ENCODE data around the gene TIMM10B.

TIMM10B gene

GRCh38 chr11:6483015-6483414 lies 1.7 kb downstream of the TIMM10B start:
- TF ChIP-seq CTCF (IDR thresholded peaks at IDR 0.05) = no peak

- TF ChIP-seq CTCF (IDR thresholded peaks at IDR 0.05) = no peak
These were observed 4.4 kb downstream of the TIMM10B start for GRCh38 chr11:6485661-6486060.

GRCh38 chr11:6486256-6486655 lies 5.0 kb downstream of the TIMM10B start:
- TF ChIP-seq CTCF (IDR thresholded peaks at IDR 0.05) = no peak

- TF ChIP-seq CTCF (IDR thresholded peaks at IDR 0.05) = no peak
These were observed 5.6 kb downstream of the TIMM10B start for GRCh38 chr11:6486938-6487337.

- no peak for TF ChIP-seq CTCF (IDR thresholded peaks at IDR 0.05)
These were observed 7.0 kb downstream of the TIMM10B start for GRCh38 chr11:6488342-6488741.

GRCh38 chr11:6488821-6489220 lies 7.5 kb downstream of the TIMM10B start:
- no peak for TF ChIP-seq CTCF (IDR thresholded peaks at IDR 0.05)

- TF ChIP-seq CTCF (IDR thresholded peaks at IDR 0.05) = no peak
These were observed 8.0 kb downstream of the TIMM10B start for GRCh38 chr11:6489306-6489705.

GRCh38 chr11:6497069-6497839 lies 16.0 kb downstream of the TIMM10B start, which contains the start of gene DNHD1:
Gene DNHD1, plus strand, starts transcription at chr11:6497280. Its CDS starts 936 bp downstream, at chr11:6498216.
- TF ChIP-seq CTCF (IDR thresholded peaks at IDR 0.05) = no peak
